Measurements from ENCODE around the gene TUG1. TPM values are rescaled to one million over a fixed set of nuclear protein-coding genes. Genes with fewer than 3 reads are reported as not detected.

Gene TUG1
- total and polyA plus RNA-seq, 10 of the 15 experiments (the other 5 are each of a cell fraction or from before 2014, with no cell fraction given): 19.3 to 116 (median 54.9) TPM

GRCh38 chr22:30989474-30989873 lies 20.4 kb downstream of the TUG1 start (continued):
- TF ChIP-seq, protein P1, sequence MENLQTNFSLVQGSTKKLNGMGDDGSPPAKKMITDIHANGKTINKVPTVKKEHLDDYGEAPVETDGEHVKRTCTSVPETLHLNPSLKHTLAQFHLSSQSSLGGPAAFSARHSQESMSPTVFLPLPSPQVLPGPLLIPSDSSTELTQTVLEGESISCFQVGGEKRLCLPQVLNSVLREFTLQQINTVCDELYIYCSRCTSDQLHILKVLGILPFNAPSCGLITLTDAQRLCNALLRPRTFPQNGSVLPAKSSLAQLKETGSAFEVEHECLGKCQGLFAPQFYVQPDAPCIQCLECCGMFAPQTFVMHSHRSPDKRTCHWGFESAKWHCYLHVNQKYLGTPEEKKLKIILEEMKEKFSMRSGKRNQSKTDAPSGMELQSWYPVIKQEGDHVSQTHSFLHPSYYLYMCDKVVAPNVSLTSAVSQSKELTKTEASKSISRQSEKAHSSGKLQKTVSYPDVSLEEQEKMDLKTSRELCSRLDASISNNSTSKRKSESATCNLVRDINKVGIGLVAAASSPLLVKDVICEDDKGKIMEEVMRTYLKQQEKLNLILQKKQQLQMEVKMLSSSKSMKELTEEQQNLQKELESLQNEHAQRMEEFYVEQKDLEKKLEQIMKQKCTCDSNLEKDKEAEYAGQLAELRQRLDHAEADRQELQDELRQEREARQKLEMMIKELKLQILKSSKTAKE (IDR thresholded peaks at IDR 0.05; ENCODE audit: low read depth, poor library complexity, severe bottlenecking): no peak
- TF ChIP-seq MYB (IDR thresholded peaks at IDR 0.05; ENCODE audit: borderline replicate concordance, low read depth, low read length): no peak
- TF ChIP-seq NFYB (IDR thresholded peaks at IDR 0.05; ENCODE audit: insufficient read depth, low read depth, low read length): no peak
- TF ChIP-seq ZZZ3 (IDR thresholded peaks at IDR 0.05; ENCODE audit: control insufficient read depth, insufficient read length, low read depth): no peak

DNA sequence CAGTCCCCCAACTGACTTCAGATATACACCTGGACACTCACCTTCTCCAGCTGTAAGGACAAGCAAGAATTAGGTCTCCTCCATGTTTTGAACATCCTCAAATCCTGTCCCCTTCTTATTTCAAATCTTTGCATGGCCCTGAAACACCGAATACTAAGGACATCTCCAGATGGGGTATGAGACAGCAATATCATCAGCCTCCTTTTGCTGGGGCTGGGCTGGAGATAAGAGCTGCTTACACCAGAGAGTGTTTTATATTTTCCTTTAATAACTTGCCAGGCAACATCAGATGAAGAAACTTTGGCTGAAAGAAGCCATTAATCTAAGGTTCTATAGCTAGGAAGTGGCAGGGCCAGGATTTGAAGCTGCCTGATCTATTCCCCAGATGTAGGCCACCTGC lies 21.6 kb downstream of the TUG1 start:
- POLR2A ChIA-PET: no interaction called here
- FAIRE-seq (no peak), DNase-seq (ENCODE audit: low read depth, low spot score) (no peak), ATAC-seq (no peak)
- in situ Hi-C loops (cut with MboI): no loop called here
- H3K27me3 ChIP-seq (replicated peaks in 1 of 2; ENCODE audit: control insufficient read depth in 2 of 2, insufficient read depth in 2 of 2, low read length in 1 of 2): no peaks in the 10 kb centered on the region; a peak in 1 of 4 replicates
- no peak overlapping the region for H3K4me3 ChIP-seq
- no peak overlapping the region for H3K4me2 ChIP-seq (ENCODE audit: control insufficient read depth, insufficient read depth)
- H3K27ac ChIP-seq (ENCODE audit: control insufficient read depth, insufficient read depth): no peak overlapping the region
- no peaks in the 10 kb centered on the region for H3K36me3 ChIP-seq (ENCODE audit: control insufficient read depth in 2 of 2, insufficient read depth in 2 of 2, low read length in 1 of 2)
- no TSS peak for BruUV-seq (replicated peaks)
- no peaks in the 10 kb centered on the region for H3K79me2 ChIP-seq (ENCODE audit: control insufficient read depth, insufficient read depth, low read length)
- 0% methylated on average over 1 of the region's 1 CpG for WGBS (ENCODE audit: insufficient coverage, insufficient replicate concordance, low lambda C conversion rate, missing lambda C conversion rate)
- no peaks in the 10 kb centered on the region for H3K4me1 ChIP-seq (ENCODE audit: control insufficient read depth, insufficient read depth, low read length)
- H2AFZ ChIP-seq (ENCODE audit: control insufficient read depth, low read depth, low read length): no peak overlapping the region
- no peak overlapping the region for H3K9ac ChIP-seq (ENCODE audit: control insufficient read depth, insufficient read depth, low read length)
- H4K20me1 ChIP-seq (ENCODE audit: control insufficient read depth, insufficient read depth): no peaks in the 10 kb centered on the region
- SMC1A ChIA-PET (ENCODE audit: uncharacterized antibody, unreplicated experiment): no interaction called here
- no peaks in the 10 kb centered on the region; the same call in 2 of the 3 replicates for H3K9me3 ChIP-seq (replicated peaks; ENCODE audit: control insufficient read depth, insufficient read depth, low read length)
- RAD21 ChIA-PET (ENCODE audit: unreplicated experiment): no interaction called here
- TF ChIP-seq, protein P2, sequence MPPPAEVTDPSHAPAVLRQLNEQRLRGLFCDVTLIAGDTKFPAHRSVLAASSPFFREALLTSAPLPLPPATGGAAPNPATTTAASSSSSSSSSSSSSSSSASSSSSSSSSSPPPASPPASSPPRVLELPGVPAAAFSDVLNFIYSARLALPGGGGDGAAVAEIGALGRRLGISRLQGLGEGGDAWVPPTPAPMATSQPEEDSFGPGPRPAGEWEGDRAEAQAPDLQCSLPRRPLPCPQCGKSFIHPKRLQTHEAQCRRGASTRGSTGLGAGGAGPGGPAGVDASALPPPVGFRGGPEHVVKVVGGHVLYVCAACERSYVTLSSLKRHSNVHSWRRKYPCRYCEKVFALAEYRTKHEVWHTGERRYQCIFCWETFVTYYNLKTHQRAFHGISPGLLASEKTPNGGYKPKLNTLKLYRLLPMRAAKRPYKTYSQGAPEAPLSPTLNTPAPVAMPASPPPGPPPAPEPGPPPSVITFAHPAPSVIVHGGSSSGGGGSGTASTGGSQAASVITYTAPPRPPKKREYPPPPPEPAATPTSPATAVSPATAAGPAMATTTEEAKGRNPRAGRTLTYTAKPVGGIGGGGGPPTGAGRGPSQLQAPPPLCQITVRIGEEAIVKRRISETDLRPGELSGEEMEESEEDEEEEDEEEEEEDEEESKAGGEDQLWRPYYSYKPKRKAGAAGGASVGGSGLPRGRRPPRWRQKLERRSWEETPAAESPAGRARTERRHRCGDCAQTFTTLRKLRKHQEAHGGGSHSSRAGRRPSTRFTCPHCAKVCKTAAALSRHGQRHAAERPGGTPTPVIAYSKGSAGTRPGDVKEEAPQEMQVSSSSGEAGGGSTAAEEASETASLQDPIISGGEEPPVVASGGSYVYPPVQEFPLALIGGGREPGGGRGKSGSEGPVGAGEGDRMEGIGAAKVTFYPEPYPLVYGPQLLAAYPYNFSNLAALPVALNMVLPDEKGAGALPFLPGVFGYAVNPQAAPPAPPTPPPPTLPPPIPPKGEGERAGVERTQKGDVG (CRISPR knock-in tag; IDR thresholded peaks at IDR 0.05): no peak
- TF ChIP-seq ZZZ3 (IDR thresholded peaks at IDR 0.05; ENCODE audit: control insufficient read depth, insufficient read length, low read depth): no peak
- no peak for TF ChIP-seq WRNIP1 (IDR thresholded peaks at IDR 0.05; ENCODE audit: borderline replicate concordance, low read depth, low read length)
- no peak for TF ChIP-seq CBX5 (IDR thresholded peaks at IDR 0.05; ENCODE audit: low read depth)
- no peak for TF ChIP-seq MEF2A (IDR thresholded peaks at IDR 0.05; ENCODE audit: insufficient read depth, low read depth, low read length)
- no peak for TF ChIP-seq GABPA (IDR thresholded peaks at IDR 0.05; ENCODE audit: low read depth)
- CTCF ChIA-PET: no interaction called here
- intact Hi-C loops (cut with micrococcal nuclease; ENCODE audit: unreplicated experiment): no loop called here
